NCI-H460 (cell line): ENCODE measurements around the gene CAST. TPM values are rescaled to one million over a fixed set of nuclear protein-coding genes. Genes with fewer than 3 reads are reported as not detected.

Experiments used
- DNase-seq: peaks from one replicate; pipeline ENCODE4 v3.0.0-alpha.2; 2016; ENCODE audit warnings: low read depth; ENCODE audit errors: extremely low read depth
- total RNA-seq: library from RNA; depleted of rRNA; stranded (reverse); fragments of >200 nt; shearing (Covaris generic); gene quantifications from 2 replicates; pipeline ENCODE4 v1.2.3, GENCODE V29; 2014; rRNA removed

Gene CAST
- total RNA-seq, 1 experiment from 2014 or later = 295 TPM

- DNase-seq = no peak
Measured at GRCh38 chr5:96812851-96813250, 150.7 kb downstream of the CAST start.

DNA sequence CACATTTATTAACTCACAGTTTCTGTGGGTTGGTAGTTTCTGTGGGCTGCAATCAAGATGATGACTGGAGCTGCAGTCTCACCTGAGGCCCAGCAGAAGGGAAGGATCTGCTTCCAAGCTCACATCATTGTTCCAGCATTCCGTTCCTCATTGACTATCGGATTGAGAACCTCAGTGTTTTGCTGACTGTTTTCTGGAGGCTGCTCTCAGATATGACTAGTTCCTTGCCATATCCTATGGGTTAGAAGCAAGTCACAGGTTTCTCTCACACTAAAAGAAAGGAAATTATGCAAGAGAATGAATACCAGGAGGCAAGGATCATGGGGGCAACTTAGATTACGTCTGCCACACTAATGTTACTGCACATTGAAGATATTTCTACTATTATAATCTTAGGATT, 151.9 kb downstream of the CAST start:
- DNase-seq = no peak

GRCh38 chr5:96816411-96816939, 154.3 kb downstream of the CAST start:
- no peak for DNase-seq

DNA sequence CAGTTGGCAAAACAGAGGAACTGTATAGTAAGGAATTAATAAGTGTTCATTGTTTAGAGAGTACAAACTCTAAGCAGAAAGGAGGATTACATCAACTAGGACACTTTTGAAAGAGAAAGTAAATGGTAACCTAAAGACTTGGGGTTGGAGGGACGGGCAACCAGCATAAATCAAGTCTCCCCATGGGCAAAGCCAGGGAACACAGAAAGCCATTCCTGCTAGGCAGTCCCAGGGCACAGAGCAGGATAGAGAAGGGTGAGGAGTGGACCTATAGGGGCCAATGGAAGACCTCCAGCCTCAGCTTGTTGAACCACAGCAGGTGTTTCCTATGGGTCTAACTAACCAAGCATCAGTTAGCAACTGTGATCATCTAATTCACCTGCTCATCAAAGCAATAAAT, 154.8 kb downstream of the CAST start:
- DNase-seq = no peak

DNA sequence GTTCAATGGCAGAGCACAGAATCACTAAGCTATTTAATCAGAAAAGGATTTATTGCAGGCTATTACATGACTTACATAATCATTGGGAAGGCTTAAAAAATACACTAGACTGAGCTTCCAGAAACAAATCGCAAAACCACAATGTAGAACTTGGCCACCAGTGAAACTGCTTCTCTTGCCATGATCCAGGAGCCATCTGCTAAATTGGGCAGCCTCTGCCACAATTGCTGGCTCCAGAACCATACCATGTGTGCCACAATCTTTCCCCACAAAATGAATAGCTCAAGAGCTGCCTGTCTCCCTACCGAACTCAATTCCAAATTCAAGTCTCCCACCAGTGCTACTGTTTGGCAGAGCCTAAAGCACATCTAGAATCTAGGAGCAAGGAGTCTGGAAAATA, 155.3 kb downstream of the CAST start:
- no peak for DNase-seq

GRCh38 chr5:96818125-96818788, 156.1 kb downstream of the CAST start:
- no peak for DNase-seq

DNA sequence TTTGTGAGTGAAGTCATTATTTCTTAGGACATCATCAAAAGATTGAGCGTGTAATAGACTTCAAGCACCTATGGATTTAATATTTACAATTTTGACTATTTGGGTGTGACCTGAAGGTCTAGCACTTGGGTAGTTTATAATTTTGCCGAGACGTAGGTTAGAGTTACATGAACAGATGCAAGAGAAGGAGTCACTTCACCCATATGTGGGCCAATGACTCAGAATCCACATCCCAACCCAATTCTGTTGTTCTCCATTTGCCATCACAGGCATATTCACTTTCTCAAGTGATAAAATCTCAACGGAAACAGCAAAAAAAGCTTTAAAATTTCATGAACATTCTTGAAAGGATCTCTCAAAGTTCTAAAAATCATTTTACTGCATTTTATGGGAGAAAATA, 157.6 kb downstream of the CAST start:
- DNase-seq = no peak

- no peak for DNase-seq
Measured at GRCh38 chr5:96821260-96821916, 159.2 kb downstream of the CAST start.

DNA sequence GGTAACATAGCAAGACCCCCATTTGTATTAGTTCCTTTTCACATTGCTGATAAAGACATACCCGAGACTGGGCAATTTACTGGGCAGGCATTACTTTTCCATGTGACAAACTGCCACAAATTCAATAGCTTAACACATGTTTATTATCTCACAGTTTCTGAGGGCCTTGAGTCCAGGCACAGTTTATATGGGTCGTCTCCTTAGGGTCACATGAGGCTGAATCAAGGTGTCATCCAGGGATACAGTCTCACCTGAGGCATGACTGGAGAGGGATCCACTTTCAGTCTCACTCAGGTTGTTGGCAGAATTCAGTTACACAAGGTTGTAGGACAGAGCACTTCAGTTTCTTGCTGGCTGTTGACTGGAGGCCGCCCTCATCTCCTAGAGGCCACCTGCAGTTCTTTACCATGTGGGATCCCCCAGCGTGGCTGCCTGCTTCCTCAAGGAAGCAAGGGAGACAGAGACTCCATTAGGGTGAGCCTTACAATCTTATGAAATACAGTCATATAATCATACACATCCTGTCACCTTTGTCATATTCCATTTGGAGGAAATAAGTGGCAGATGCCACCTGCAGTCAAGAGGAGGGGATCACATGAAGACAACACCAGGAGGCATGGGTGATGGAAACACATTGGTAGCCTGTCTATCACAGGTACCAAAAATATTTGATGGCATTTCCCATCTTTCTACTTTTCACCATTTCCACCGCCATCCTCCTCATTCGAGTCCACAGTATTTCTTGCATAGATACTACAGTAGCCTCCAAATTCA, 160.7 kb downstream of the CAST start:
- no peak for DNase-seq

- no peak for DNase-seq
Measured at GRCh38 chr5:96823900-96824380, 161.8 kb downstream of the CAST start.

Other genes with a start within 250 kb of the CAST start
- 2.0 and 3.2 TPM in 2 replicates for gene PCSK1, start 229.1 kb upstream of the CAST start, total RNA-seq
- gene ERAP1, start 145.6 kb downstream of the CAST start, total RNA-seq = 29.4 and 31.7 TPM in 2 replicates
- 2.6 and 3.2 TPM in 2 replicates for gene ERAP2, start 214.1 kb downstream of the CAST start, total RNA-seq